Anterior cingulate cortex (tissue), 58 donors: ENCODE results near the gene ALLC.

Source experiments
- DNase-seq, 58 donors: peaks; one replicate each; lab custom pipeline; 2025; lab: John Stamatoyannopoulos, UW

Gene ALLC

DNA sequence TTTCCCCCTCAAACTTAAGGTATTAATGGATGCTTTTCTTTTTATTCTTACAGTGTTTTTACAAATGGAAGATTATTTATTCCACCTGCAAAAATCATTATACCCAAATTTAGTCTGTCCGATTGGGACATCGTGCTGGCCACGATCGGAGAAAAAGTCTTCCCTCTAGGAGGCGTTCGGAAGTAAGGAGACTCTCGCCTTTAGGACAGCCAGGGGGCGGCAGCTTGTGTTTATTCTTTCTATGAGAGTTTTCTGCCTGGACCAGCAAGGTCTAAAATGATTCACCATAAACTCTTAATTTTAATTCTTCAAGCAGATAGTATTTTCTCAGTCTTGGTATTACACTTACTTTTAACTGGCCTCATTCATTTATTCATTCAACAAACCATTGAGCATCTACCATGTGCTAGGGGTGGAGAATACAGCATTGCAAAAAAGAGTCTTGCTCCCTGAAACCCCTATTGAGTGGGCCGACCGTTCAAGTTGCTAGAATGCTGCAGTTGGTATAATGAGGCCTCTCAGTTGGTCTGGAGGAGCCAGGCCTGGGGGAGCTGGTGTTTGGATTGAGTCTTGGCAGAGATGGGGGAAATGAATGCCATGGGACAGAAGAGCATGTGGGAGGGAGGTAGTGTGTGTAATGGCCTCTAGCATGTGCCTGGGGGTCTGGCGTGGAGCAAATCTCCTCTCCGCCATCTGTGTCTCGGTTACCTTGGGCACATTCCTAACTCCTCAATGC lies 84.0 kb downstream of the ALLC start:
- DNase-seq, result no peak

DNA sequence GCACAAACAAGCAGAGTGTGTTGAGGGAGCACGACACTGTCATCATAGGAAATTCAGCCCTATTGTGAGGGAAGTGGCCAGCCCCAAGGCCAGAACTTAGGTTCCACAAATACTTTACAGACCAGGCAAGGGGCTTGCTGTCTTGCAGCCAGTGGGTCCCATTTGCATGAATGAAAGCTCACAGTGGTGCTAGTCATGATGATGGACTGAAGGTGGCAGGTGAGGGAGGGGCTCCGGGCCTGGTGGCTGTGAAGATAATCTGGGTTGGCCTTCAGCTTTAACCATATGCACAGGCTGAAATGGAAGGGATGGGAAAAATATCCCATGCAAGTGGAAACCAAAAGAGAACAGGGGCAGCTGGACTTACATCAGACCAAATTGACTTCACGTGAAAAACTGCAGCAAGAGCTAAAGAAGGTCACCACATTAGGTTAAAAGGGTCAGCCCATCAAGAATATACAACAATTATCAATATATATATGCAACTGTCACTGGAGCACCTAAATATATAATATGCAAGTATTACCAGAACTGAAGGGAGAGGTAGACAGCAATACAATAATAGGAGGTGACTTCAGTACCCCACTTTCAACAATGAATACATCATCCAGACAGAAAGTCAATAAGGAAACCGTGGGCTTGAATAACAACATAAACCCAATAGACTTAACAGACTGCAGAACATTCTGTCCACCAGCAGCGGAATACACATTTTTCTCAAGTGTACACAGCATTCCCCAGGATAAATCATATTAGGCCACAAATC lies 84.9 kb downstream of the ALLC start:
- no peak for DNase-seq

DNA sequence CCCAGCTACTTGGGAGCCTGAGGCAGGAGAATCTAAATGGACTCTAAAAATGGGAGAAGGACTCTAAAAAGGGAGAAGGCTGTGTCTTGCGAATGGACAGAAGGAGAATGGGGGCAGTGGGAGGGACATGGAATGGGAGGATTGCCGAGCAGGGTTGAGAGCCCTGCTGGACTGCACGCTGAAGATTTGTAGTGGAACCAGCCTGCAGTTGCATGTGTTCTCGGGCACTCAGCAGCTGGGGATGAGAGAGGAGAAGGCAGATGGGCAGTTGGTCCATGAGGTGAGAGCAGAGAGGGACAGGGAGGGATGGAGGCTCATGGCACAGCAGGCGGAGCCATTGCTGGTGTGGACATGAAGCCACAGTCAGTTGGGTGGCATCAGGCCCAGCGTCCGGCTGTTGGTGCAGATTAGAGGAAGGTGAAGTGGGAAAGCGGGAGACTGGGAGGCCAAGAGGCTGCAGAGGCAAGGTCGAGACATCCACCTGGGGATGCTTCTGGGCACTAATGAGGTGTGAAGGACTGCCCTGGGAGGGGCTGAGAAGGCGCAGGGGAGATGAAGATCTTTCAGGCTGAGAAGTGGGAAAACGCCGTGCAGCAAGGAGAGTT lies 86.1 kb downstream of the ALLC start:
- no peak for DNase-seq

DNA sequence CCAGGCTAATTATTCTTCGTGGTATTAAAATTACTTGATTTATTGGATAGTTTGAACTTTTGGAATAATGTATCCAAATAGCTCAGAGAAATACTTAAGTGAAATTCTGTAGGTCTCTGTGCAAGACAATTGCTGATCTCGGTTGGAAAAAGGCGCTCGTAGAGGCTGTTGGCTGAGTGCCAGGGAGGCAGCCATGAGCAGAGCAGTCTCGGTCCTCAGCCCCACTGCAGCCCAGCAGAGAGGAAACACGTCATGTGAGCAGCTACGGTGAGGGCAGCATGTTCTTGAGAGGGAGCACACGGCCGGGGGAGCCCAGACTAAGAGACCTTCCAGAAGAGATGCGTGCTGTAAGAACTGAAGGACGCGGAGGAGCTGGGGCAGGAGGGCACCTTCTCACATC lies 87.9 kb downstream of the ALLC start:
- no peak for DNase-seq

DNA sequence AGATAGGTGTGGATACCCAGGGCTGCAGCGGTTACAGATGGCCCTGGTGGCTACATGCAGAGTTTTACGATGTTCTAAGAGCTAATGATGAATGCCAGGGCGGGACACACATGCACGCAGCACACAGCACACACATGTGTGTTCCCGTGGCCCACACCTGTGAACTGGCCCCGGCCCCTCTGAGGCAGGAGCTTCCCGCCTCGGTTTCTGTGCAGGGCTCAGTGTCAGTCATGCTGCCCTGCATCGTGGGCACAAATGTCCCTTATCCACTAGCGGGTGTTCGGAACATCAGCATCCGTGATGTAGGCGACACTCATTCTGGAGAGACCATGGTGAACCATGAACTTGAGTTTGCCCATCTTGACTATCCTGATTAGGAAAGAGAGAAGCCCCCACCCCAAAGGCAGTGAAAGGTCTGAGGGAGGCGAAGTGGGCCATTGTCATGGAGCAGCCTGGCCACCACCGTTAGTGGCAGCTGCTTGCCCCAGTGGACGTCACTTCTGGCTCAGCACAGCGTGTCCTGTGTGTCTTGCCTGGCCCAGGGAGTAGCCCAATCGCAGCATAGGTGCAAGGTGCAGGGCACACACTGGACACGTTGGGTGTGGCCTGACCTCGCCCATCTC lies 89.1 kb downstream of the ALLC start:
- no peak for DNase-seq

DNA sequence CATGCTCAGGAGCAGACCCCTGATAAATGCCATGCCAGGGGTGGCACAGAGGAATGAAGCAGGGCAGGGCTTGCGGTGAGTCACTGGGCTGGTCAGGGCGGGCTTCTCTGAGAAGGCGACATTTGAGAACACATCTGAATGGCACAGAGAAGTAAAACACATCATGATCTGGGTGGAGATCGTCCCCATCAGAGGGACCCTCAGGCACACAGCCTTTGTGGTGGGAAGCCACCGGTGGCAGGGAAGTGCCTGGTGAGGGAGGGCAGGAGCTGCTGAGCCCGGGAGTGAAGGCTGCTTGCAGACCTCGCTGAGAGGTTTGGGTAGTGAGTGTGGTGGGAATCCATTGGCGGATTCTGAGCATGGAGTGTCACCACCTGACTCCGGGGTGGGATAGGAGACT lies 89.8 kb downstream of the ALLC start:
- DNase-seq, result no peak

DNA sequence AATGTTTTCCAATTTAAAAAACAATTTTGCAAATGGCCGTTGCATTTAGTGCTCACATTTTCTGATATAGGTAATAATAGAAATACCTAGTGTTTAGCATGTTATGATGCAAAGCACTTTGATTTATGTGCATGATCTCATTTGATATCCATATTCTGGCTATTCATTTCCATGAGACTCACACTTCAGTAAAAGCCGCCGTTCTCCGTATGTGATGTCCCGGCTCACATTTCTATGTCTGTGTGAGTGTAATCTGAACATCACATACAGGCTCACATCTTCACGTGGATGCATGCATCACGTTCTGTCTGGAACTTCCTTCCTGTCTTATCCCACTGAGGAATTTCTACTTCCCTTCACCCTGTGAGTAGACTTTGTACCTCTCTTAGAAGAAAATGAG lies 91.2 kb downstream of the ALLC start:
- DNase-seq, result no peak

DNA sequence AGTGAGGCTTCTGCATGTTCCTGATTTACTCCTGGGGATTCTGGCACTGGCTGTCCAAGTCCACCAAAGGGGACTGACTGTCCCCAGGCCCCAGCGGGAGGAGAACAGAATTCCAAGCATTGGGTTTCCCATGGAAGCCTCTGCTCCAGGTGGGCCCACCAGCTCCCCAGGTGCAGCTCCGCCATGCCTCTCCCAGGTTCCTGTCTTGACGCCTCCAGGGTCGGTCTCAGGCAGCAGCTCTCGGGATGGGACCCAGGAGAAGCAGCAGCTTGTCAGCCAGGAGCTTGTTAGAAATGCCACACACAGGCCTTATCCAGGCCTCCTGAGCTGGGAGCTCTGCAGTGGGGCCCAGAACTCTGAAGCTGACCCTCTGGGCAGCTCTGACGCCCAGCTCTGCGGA lies 93.3 kb downstream of the ALLC start:
- no peak for DNase-seq

DNA sequence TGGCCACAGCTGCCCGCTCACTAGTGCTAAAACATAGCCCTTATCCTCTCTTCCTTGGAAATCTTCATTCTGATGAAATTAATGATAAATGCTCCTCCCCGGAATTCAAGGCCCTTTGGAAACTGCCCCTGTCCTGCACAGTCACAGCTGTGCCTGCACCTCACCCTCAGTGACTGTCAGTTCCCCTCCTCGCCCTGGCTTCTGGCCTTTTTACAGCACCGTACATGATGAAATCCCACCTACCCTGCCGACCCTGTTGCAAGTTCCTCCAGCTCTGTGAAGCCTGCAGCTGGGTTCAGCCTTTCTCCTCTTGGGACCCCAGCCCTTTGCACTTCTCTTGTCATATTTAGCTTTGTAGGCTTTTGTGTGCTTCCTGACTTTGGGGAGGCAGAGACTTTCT lies 93.8 kb downstream of the ALLC start:
- DNase-seq, result no peak
